OCI-LY3 (cell line): ENCODE data around the gene RAB5IF.

Experiments used
- H2AFZ ChIP-seq: fragments of 200-600, 300-600 bp; shearing (Covaris generic); 2 replicates; pipeline ENCODE4 v1.6.0; 2014; ENCODE audit warnings: antibody characterized with exemption, low read depth, low read length
- H3K27ac ChIP-seq: fragments of 200-600, 300-600 bp; sonication (generic); 2 replicates; pipeline ENCODE4 v1.5.1; 2014; ENCODE audit warnings: mild to moderate bottlenecking, low read length, moderate library complexity, mixed read lengths
- H3K27me3 ChIP-seq: fragments of 200-600, 300-600 bp; sonication (generic); 2 replicates; pipeline ENCODE4 v1.6.1; 2014; ENCODE audit warnings: low read depth, low read length, mixed read lengths
- H3K36me3 ChIP-seq: fragments of 200-600, 300-600 bp; sonication (generic); replicated peaks from 2 replicates; pipeline ENCODE3; 2014; ENCODE audit warnings: low read depth, low read length, mixed read lengths
- H3K4me1 ChIP-seq: fragments of 300-600, 200-600 bp; sonication (generic); 2 replicates; pipeline ENCODE4 v1.6.1; 2014; ENCODE audit warnings: low read length, mixed read lengths
- H3K4me2 ChIP-seq: fragments of 200-600, 300-600 bp; sonication (generic); 2 replicates; pipeline ENCODE4 v1.6.1; 2014; ENCODE audit warnings: low read length, mixed read lengths
- H3K4me3 ChIP-seq: fragments of 300-600, 200-600 bp; sonication (generic); 2 replicates; pipeline ENCODE4 v1.5.1; 2014; ENCODE audit warnings: antibody characterized with exemption, mild to moderate bottlenecking, low read length, moderate library complexity
- H3K79me2 ChIP-seq: fragments of 300-600, 200-600 bp; shearing (Covaris generic); 2 replicates; pipeline ENCODE4 v1.6.1; 2014; ENCODE audit warnings: mild to moderate bottlenecking, low read length, mixed read lengths
- H3K9ac ChIP-seq: fragments of 300-600, 200-600 bp; shearing (Covaris generic); 2 replicates; pipeline ENCODE4 v1.6.0; 2014; ENCODE audit warnings: mild to moderate bottlenecking, low read length, moderate library complexity
- H3K9me3 ChIP-seq: fragments of 200-600, 300-600 bp; shearing (Covaris generic); 2 replicates; pipeline ENCODE4 v1.6.1; 2014; ENCODE audit warnings: low read length, mixed read lengths; ENCODE audit not compliant: insufficient read depth
- H4K20me1 ChIP-seq: fragments of 200-600, 300-600 bp; sonication (generic); 2 replicates; pipeline ENCODE4 v1.6.1; 2016; ENCODE audit warnings: low read length, mixed read lengths; ENCODE audit not compliant: insufficient read depth
- CTCF ChIP-seq: fragments of 200-600, 300-600 bp; sonication (generic); IDR thresholded peaks from 2 replicates; pipeline ENCODE4 v1.5.1; 2014; ENCODE audit warnings: antibody characterized with exemption, low read length, low read depth
- EZH2phosphoT487 ChIP-seq: fragments of 200-600 bp; shearing (Covaris generic); IDR thresholded peaks from 2 replicates; pipeline ENCODE4 v1.6.1; 2018; ENCODE audit warnings: antibody characterized with exemption, mixed run types, low read depth

Gene RAB5IF

GRCh38 chr20:36641506-36641843, 35.9 kb downstream of the RAB5IF start:
- Histone ChIP-seq H3K27me3 (no peaks in the 10 kb centered on the region), H3K4me2 (no peak overlapping the region), H4K20me1 (no peaks in the 10 kb centered on the region), H3K4me3 (no peak overlapping the region), H3K9me3 (no peaks in the 10 kb centered on the region), H3K79me2 (no peaks in the 10 kb centered on the region), H2AFZ (no peak overlapping the region), H3K36me3 (no peaks in the 10 kb centered on the region), H3K4me1 (peaks cover 6% of the 10 kb centered on the region), H3K9ac (no peak overlapping the region), H3K27ac (no peak overlapping the region)
- no peak for TF ChIP-seq CTCF
- no peak for TF ChIP-seq EZH2phosphoT487

GRCh38 chr20:36642136-36642535, 36.6 kb downstream of the RAB5IF start:
- Histone ChIP-seq H3K79me2 (no peaks in the 10 kb centered on the region), H3K27me3 (no peaks in the 10 kb centered on the region), H3K4me2 (no peak overlapping the region), H3K9ac (no peak overlapping the region), H3K9me3 (no peaks in the 10 kb centered on the region), H3K4me3 (no peak overlapping the region), H4K20me1 (no peaks in the 10 kb centered on the region), H3K4me1 (peaks cover 6% of the 10 kb centered on the region), H2AFZ (no peak overlapping the region), H3K36me3 (no peaks in the 10 kb centered on the region), H3K27ac (no peak overlapping the region)
- TF ChIP-seq EZH2phosphoT487 (no peak), CTCF (no peak)

GRCh38 chr20:36644032-36644705, 38.6 kb downstream of the RAB5IF start:
- no peak for TF ChIP-seq CTCF
- TF ChIP-seq EZH2phosphoT487, result no peak

GRCh38 chr20:36644706-36645095, 39.1 kb downstream of the RAB5IF start:
- no peak for TF ChIP-seq CTCF
- TF ChIP-seq EZH2phosphoT487, result no peak
- no peaks in the 10 kb centered on the region for H3K36me3 ChIP-seq
- no peak overlapping the region for H3K27ac ChIP-seq
- no peak overlapping the region for H3K4me3 ChIP-seq
- H3K9ac ChIP-seq, result no peak overlapping the region
- no peaks in the 10 kb centered on the region for H3K79me2 ChIP-seq
- peaks cover 6% of the 10 kb centered on the region for H3K4me1 ChIP-seq
- no peak overlapping the region for H3K4me2 ChIP-seq
- no peaks in the 10 kb centered on the region for H3K9me3 ChIP-seq
- H2AFZ ChIP-seq, result no peak overlapping the region
- H3K27me3 ChIP-seq, result no peaks in the 10 kb centered on the region
- H4K20me1 ChIP-seq, result no peaks in the 10 kb centered on the region

More at GRCh38 chr20:36644032-36644705, 38.6 kb downstream of the RAB5IF start:
- Histone ChIP-seq H3K4me2 (no peak overlapping the region), H3K4me1 (peaks cover 6% of the 10 kb centered on the region), H2AFZ (no peak overlapping the region), H4K20me1 (no peaks in the 10 kb centered on the region), H3K9me3 (no peaks in the 10 kb centered on the region), H3K9ac (no peak overlapping the region), H3K27ac (no peak overlapping the region), H3K4me3 (no peak overlapping the region), H3K36me3 (no peaks in the 10 kb centered on the region), H3K79me2 (no peaks in the 10 kb centered on the region), H3K27me3 (no peaks in the 10 kb centered on the region)
